Esophagus muscularis mucosa (tissue), 4 donors: ENCODE measurements around the gene LPCAT1. TPM values are rescaled to one million over a fixed set of nuclear protein-coding genes. Genes with fewer than 3 reads are reported as not detected.
"Not testable (repeated sequence)": the region's sequence is repeated elsewhere in the genome, so short reads cannot be mapped to it uniquely, and the experiment has no call there.

ENCODE experiments used
- DNase-seq: peaks from one replicate; pipeline ENCODE4 v3.0.0-alpha.2; 2017; ENCODE audit errors: extremely low spot score
- H3K27ac ChIP-seq, 4 donors: fragments of 200-600 bp; sonication (generic); replicated peaks in 1 of 4; 1 replicate in 3 of 4; 2 replicates in 1 of 4; pipeline ENCODE4 v1.5.1; 2016 to 2019; ENCODE audit warnings: mild to moderate bottlenecking in 1 of 4
- H3K27me3 ChIP-seq, 4 donors: fragments of 200-600 bp; sonication (generic); one replicate each; pipeline versions ENCODE4 v1.5.1 to v1.6.0; 2016 to 2019
- H3K36me3 ChIP-seq, 4 donors: fragments of 200-600 bp; sonication (generic); one replicate each; pipeline ENCODE4 v1.5.1; 2016 to 2019
- H3K4me1 ChIP-seq, 4 donors: fragments of 200-600 bp; sonication (generic); one replicate each; pipeline ENCODE4 v1.5.1; 2016 to 2019
- H3K4me3 ChIP-seq, 4 donors: fragments of 200-600 bp; sonication (generic); 1 replicate in 2 of 4; 2 replicates in 2 of 4; pipeline ENCODE4 v1.5.1; 2016 to 2019; ENCODE audit warnings: mild to moderate bottlenecking in 4 of 4, moderate library complexity in 1 of 4
- H3K9me3 ChIP-seq, 4 donors: fragments of 200-600 bp; sonication (generic); 1 replicate in 3 of 4; 2 replicates in 1 of 4; pipeline ENCODE4 v1.5.1; 2016 to 2019
- CTCF ChIP-seq, 3 experiments: fragments of 200-600 bp in 2 of 3; fragments of 450-650 bp in 1 of 3; sonication (generic) in 2 of 3; IDR thresholded peaks; one replicate each; pipeline ENCODE4 v1.5.1; 2017 to 2019; ENCODE audit warnings: antibody characterized with exemption in 3 of 3, mild to moderate bottlenecking in 2 of 3, moderate library complexity in 1 of 3
- EP300 ChIP-seq: sonication (generic); formaldehyde crosslinking; IDR thresholded peaks from one replicate; pipeline ENCODE4 v1.6.1; 2017; ENCODE audit warnings: antibody characterized with exemption
- POLR2A ChIP-seq: fragments of 450-650 bp; IDR thresholded peaks from one replicate; pipeline ENCODE4 v1.6.1; 2017; ENCODE audit warnings: antibody characterized with exemption, moderate library complexity, mild to moderate bottlenecking, low read depth
- POLR2AphosphoS5 ChIP-seq, 2 donors: sonication (generic); formaldehyde crosslinking; IDR thresholded peaks; one replicate each; pipeline ENCODE4 v1.6.1; 2017; ENCODE audit warnings: antibody characterized with exemption in 2 of 2
- WGBS: methylation state at CpG from one replicate; pipeline ENCODE4 v1.1.5; 2018; 5-methylcytosine and 5-hydroxymethylcytosine counted together
- intact Hi-C: fragments of 100-400 bp; cut with DNase I; formaldehyde crosslinking; loops from one replicate; pipeline ENCODE4 v1.15.1; 2023
- total RNA-seq, 4 donors: library from RNA; depleted of rRNA; stranded (reverse); fragments of >200 nt; gene quantifications; one replicate each; pipeline versions ENCODE4 v1.1.0 to v1.2.1, GENCODE V29; 2016

The LPCAT1 gene
- total RNA-seq, 4 donors from 2014 or later = 22.5 to 51.7 (median 35.0) TPM

GRCh38 chr5:1461396-1461795, 62.4 kb downstream of the LPCAT1 start:
- Histone ChIP-seq H3K36me3 (peaks cover 26 to 50% (median 44%) of the 10 kb centered on the region in 4 donors), H3K4me3 (no peak overlapping the region), H3K9me3 (no peaks in the 10 kb centered on the region), H3K4me1 (no peaks in the 10 kb centered on the region), H3K27me3 (no peaks in the 10 kb centered on the region), H3K27ac (no peak overlapping the region)
- TF ChIP-seq CTCF (IDR thresholded peaks at IDR 0.05) (no peak), POLR2A (no peak), POLR2AphosphoS5 (IDR thresholded peaks at IDR 0.05) (no peak), EP300 (no peak)
- 92% methylated on average over 10 of the region's 10 CpGs for WGBS
- intact Hi-C loops = no loop called here
- DNase-seq = no peak

GRCh38 chr5:1460054-1460682, 63.6 kb downstream of the LPCAT1 start:
- WGBS = 84% methylated on average over 16 of the region's 16 CpGs
- no peak overlapping the region for H3K27ac ChIP-seq
- peaks cover 0 to 8% (median 5%) of the 10 kb centered on the region in 4 donors for H3K9me3 ChIP-seq
- no peaks in the 10 kb centered on the region for H3K27me3 ChIP-seq
- TF ChIP-seq POLR2A (no peak), EP300 (no peak), POLR2AphosphoS5 (IDR thresholded peaks at IDR 0.05) (no peak), CTCF (IDR thresholded peaks at IDR 0.05) (no peak)
- DNase-seq = no peak
- no peaks in the 10 kb centered on the region for H3K4me1 ChIP-seq
- H3K36me3 ChIP-seq = peaks cover 22 to 41% (median 33%) of the 10 kb centered on the region in 4 donors
- no peak overlapping the region for H3K4me3 ChIP-seq
- intact Hi-C loops = no loop called here

- H3K27ac ChIP-seq, intact Hi-C loops, H3K4me1 ChIP-seq, H3K9me3 ChIP-seq, H3K27me3 ChIP-seq, H3K4me3 ChIP-seq, DNase-seq: not testable (repeated sequence)
- H3K36me3 ChIP-seq = peaks cover 22 to 41% (median 33%) of the 10 kb centered on the region in 4 donors
- WGBS = 91% methylated on average over 2 of the region's 2 CpGs
Measured at GRCh38 chr5:1459435-1459834, 64.3 kb downstream of the LPCAT1 start.

- intact Hi-C loops, H3K4me3 ChIP-seq, H3K27ac ChIP-seq, DNase-seq, H3K4me1 ChIP-seq: not testable (repeated sequence)
- peaks cover 0 to 10% (median 5%) of the 10 kb centered on the region in 4 donors for H3K36me3 ChIP-seq
- peaks cover 0 to 25% (median 17%) of the 10 kb centered on the region in 4 donors for H3K9me3 ChIP-seq
- H3K27me3 ChIP-seq = peaks cover 0 to 14% (median 0%) of the 10 kb centered on the region in 4 donors
- 87% methylated on average over 11 of the region's 20 CpGs for WGBS
Measured at GRCh38 chr5:1456110-1456881, 67.5 kb downstream of the LPCAT1 start.

GRCh38 chr5:1453613-1454012, 70.1 kb downstream of the LPCAT1 start:
- 74% methylated on average over 2 of the region's 2 CpGs for WGBS
- H3K4me1 ChIP-seq = no peaks in the 10 kb centered on the region
- H3K27ac ChIP-seq = no peak overlapping the region
- no peak for DNase-seq
- TF ChIP-seq EP300 (no peak), POLR2A (no peak), POLR2AphosphoS5 (IDR thresholded peaks at IDR 0.05) (no peak), CTCF (IDR thresholded peaks at IDR 0.05) (no peak)
- H3K9me3 ChIP-seq = peaks cover 0 to 25% (median 17%) of the 10 kb centered on the region in 4 donors
- H3K27me3 ChIP-seq = peaks cover 0 to 19% (median 0%) of the 10 kb centered on the region in 4 donors
- intact Hi-C loops = no loop called here
- no peaks in the 10 kb centered on the region for H3K36me3 ChIP-seq
- H3K4me3 ChIP-seq = no peak overlapping the region
